Stimulated activated CD4-positive, alpha-beta T cell treated with anti-CD3 and anti-CD28 coated beads, TNF-alpha, amount 100 ng/mL, for 48 hours (primary cell): ENCODE data around the gene PRICKLE4.

Source experiments
- DNase-seq, 3 donors: peaks; one replicate each; pipeline ENCODE4 v3.0.0-alpha.2; 2020; ENCODE audit warnings: low read depth in 3 of 3

The PRICKLE4 gene

GRCh38 chr6:41771058-41771983 lies 9.3 kb upstream of the PRICKLE4 start:
- no peak for DNase-seq

DNA sequence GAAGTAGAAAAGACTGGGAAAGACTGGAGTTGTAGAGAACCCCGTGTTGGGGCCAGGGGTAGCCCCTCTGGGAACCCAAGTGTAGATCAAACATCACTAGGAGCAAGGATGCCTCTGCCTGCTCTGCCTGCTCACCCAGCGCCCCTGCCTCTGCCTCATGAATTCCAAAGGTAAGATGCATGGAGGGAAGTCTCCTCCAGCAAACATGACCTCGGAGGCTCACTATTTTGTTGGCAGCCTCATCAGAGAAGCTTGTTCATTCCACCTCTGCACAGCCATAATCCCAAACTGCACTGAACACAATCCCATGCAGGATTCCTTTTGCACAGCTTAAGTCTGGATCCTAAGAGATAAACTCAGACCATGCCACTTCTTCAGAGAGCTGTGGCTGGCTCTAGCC lies 5.7 kb upstream of the PRICKLE4 start:
- no peak for DNase-seq

- no peak for DNase-seq
Measured at GRCh38 chr6:41775293-41775882, 5.2 kb upstream of the PRICKLE4 start.

GRCh38 chr6:41777551-41778285 lies 2.9 kb upstream of the PRICKLE4 start:
- no peak for DNase-seq

DNA sequence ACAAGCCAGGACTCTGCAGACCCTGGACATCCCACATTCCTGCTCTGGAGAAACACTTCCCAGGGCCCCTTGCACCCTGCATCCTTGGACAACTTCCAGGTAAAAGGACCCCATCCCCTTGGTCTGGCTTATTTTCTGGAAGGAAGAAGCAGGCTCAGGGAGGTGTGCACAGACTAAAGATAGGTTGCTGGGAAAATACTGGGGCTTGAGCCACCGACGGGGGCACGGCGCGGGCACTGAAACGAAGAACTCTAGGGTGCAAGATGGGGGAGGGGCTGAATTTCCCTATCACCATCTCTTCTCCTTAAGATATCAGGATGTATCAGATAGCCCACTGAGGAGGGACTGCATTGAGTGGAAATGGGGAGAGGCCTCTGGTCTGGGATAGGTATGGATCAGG lies 1.7 kb upstream of the PRICKLE4 start:
- no peak for DNase-seq

DNA sequence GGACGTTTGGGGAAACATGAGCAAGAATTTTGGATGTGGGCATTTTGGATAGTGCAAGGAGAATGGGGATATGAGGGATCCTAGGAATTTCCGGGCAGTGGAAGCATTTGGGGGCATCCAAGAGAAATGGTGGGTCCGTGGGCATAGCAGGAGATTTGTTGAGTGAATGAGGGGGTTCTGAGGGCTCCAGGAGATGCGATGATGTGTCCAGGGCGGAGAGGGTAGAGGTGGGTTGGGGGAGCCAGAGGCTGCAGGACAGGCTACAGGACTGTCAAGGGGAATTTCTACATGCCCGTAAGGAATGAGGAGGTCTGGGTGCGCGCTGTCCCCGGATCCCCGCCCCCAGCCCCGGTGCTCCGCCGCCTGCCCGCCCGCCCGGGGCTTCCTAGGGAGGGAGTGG lies 1.2 kb upstream of the PRICKLE4 start:
- no peak for DNase-seq

- peak; percentile 98 to 100 (median 99) for DNase-seq
Measured at GRCh38 chr6:41779788-41780550, 613 bp upstream of the PRICKLE4 start, which contains the start of gene FRS3. TSS of gene FRS3 (minus strand) at chr6:41779900. CDS start at chr6:41776987, 2,913 bp downstream.

DNA sequence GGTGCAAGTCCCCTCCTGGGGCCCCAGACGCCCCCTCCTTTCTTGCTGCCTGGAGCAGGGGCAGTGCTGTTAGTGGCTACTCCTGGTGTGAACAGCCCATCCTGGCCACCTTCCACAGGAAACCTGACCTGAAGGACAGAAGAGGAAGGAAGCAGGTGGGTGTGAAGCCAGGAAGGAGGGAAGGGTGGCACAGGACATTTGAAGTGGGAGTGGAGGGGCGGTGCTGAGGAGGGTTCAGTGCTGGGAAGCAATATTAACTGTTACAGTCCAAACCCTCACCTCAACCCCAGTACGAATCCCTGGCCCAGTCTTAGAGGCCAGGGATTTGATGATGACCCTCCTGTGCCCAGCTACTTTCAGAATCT lies 766 bp downstream of the PRICKLE4 start:
- DNase-seq, result no peak

- no peak for DNase-seq
Measured at GRCh38 chr6:41783106-41783780, 2.7 kb downstream of the PRICKLE4 start.

- no peak for DNase-seq
Measured at GRCh38 chr6:41784581-41785171, 4.1 kb downstream of the PRICKLE4 start.

- no peak for DNase-seq
Measured at GRCh38 chr6:41785254-41785653, 4.7 kb downstream of the PRICKLE4 start.

GRCh38 chr6:41785689-41786450 lies 5.3 kb downstream of the PRICKLE4 start:
- DNase-seq, result no peak

GRCh38 chr6:41786451-41787218 lies 6.1 kb downstream of the PRICKLE4 start:
- peak; percentile 73 to 87 (median 79) for DNase-seq

DNA sequence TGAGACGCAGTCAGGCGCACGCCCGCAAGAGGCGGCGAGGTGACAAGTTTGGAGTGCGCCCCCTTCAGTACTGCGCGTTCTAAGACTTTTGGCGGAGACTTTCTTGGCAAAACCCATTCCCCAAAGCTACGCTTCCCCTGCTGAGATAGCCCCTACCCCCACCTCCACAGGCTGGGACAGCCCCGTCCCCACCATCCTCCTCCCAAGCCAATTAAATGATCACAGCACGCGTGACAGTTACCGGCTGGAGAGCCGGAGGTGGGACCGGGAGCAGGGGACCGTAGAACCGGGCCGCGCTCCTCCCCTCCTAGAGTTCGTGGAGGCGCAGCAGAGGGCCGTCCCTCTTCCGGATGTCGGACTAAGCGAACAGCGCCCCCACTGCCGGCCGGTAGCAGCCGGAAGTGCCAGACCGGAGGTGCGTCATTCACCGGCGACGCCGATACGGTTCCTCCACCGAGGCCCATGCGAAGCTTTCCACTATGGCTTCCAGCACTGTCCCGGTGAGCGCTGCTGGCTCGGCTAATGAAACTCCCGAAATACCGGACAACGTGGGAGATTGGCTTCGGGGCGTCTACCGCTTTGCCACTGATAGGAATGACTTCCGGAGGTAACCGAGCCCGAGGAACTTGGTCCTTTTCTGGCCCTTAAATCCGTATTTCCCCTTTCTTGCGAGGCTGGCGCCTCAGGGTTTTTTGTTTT lies 6.8 kb downstream of the PRICKLE4 start, which contains the start of gene TOMM6:
TSS of gene TOMM6 (plus strand) at position 476 of the 699 bp plus-strand sequence. CDS start at position 480, 4 bp downstream.
- DNase-seq, result peak; percentile 91 to 93 (median 93)

GRCh38 chr6:41789390-41789724 lies 8.8 kb downstream of the PRICKLE4 start:
- DNase-seq, result no peak

- DNase-seq, result no peak
Measured at GRCh38 chr6:41790045-41790444, 9.5 kb downstream of the PRICKLE4 start.

- DNase-seq, result no peak
Measured at GRCh38 chr6:41791305-41791704, 10.7 kb downstream of the PRICKLE4 start.

GRCh38 chr6:41791984-41792383 lies 11.4 kb downstream of the PRICKLE4 start:
- no peak for DNase-seq

GRCh38 chr6:41796474-41796873 lies 15.9 kb downstream of the PRICKLE4 start:
- no peak for DNase-seq
